ENCODE results near the gene HMBS. TPM values are rescaled to one million over a fixed set of nuclear protein-coding genes. Genes with fewer than 3 reads are reported as not detected.
"Not testable (repeated sequence)": the region's sequence is repeated elsewhere in the genome, so short reads cannot be mapped to it uniquely, and the experiment has no call there.

HMBS gene
- total RNA-seq (ENCODE audit: insufficient read depth, low replicate concordance): 30.1 TPM

DNA sequence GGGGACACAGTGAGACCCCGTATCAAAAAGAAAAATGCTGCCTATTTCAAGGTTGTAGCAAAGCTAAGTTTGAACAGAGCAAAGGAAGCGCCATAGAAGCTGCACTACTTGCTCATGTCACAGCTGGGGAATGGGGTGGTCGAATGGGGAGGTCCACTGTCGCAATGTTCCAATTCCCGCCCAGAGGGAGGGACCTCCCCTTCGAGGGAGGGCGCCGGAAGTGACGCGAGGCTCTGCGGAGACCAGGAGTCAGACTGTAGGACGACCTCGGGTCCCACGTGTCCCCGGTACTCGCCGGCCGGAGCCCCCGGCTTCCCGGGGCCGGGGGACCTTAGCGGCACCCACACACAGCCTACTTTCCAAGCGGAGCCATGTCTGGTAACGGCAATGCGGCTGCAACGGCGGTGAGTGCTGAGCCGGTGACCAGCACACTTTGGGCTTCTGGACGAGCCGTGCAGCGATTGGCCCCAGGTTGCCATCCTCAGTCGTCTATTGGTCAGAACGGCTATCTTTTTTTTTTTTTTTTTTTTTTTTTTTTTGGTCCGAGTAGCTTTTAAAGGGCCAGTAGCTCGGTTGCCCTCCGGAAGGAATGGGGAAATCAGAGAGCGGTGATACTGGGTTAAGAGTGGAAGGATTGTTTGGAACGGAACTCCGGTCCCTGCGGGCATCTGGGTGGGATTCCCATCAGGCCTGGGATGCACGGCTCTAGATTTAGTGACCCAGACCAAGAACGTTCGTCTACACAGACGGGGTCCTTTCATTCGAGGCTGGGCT lies at the start of gene HMBS:
HMBS (plus strand) TSS at position 219 of the 774 bp plus-strand sequence; CDS start at position 372, 153 bp downstream.
- peak; percentile 98 for DNase-seq (ENCODE audit: low spot score)

DNA sequence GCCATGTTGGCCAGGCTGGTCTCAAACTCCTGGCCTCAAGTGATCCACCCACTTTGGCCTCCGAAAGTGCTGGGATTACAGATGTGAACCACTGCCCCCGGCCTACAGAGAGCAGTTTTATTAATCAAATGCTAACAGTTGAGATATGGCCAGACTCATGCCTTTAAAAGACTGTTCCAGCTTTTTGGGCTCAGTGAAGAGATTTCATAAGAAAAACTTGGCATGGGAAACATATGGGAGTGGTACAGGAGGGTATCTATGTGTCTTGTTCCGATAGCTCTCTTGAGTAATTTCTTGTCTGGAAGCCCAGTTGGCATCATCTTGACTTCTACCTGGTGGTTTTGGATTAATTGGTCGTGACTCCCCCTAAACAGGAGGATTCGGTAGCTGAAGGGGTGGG lies 45.8 kb upstream of the HMBS start:
- no peak for DNase-seq (ENCODE audit: low spot score)

DNA sequence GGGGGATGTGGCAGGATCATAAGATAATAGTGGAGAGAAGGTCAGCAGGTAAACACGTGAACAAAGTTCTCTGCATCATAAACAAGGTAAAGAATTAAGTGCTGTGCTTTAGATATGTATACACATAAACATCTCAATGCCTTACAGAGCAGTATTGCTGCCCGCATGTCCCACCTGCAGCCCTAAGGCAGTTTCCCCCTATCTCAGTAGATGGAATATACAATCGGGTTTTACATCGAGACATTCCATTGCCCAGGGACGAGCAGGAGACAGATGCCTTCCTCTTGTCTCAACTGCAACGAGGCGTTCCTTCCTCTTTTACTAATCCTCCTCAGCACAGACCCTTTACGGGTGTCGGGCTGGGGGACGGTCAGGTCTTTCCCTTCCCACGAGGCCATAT lies 45.2 kb upstream of the HMBS start:
- DNase-seq (ENCODE audit: low spot score): not testable (repeated sequence)

DNA sequence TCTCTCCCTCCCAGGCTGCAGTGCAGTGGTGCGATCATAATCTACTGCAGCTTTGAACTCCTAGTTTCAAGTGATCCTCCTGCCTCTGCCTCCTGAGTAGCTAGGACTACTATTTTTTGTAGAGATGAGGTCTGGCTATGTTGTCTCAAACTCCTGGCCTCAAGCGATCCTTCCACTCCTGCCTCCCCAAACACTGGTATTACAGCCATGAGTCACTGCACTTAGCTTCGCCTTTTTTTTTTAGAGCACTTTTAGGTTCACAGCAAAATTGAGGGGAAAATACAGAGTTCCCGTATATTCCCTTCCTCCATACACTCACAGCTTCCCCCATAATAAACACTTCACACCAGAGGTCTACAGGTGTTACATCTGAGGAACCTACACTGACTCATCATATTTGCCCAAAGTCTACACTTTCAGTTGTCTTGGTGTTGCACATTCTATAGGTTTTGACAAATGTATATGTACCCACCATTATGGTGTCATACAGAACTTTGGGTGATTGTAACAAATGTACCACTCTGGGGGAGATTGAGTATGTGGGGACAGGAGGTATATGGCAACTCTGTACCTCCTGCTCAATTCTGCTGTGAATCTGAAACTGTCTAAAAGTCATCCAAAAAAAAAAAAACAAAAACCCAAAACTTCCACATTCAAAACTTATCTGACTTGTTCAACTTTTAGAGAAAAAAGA lies 42.7 kb upstream of the HMBS start:
- no peak for DNase-seq (ENCODE audit: low spot score)

DNA sequence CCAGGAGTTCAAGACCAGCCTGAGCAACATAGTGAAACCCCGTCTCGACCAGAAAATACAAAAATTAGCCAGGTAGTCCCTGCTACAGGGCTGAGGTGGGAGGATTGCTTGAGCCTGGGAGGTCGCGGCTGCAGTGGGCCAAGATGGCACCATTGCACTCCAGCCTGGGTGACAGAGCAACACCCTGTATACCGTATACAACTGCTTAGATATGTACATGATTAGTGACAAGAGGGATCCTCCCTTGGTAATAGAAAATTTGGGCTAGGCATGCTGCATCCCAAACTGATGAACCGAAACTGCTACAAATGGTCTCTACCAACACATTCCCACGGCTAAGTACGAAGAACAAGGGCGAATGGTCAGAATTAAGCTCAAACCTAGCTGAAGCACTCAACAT lies 41.8 kb upstream of the HMBS start:
- no peak for DNase-seq (ENCODE audit: low spot score)

DNA sequence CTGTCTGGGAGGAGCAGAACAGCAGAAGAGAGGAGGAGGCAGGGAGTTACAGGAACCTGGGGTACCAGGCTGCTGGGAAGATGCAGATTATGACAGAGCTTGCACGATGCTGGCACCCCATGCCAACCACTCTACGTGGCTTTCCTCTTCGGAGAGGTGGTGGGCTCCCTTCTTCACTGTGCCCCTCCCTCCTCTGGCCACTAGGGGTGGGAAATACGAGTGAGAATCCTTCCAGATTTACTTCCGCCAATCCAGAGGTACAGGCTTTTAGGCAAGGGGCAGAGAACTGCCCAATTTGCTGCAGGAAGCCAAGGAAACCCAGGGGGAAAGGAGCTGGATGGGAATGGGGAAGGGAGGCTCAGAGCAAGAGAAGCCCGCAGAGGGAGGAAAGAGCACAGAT lies 40.0 kb upstream of the HMBS start:
- DNase-seq (ENCODE audit: low spot score): no peak

DNA sequence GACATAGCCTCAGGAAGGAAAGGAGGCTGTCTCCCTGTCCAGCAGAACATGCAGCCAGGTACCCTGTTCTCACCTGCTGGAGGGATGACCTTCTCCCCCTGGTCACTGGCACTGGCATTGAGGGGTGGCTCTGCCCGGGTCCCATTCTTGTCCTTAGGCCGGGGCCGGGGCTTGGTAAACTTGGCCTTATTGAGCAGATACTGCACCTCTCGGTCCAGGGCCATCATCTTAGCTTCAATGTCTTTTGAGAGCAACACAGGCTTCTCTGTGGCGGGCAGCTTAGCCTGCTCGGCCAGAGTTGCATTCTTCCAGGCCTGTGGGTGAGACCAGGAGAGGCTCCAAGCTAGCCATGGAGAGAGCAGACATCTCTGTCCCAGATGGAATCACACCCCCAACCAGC lies 38.2 kb upstream of the HMBS start:
- DNase-seq (ENCODE audit: low spot score): no peak

DNA sequence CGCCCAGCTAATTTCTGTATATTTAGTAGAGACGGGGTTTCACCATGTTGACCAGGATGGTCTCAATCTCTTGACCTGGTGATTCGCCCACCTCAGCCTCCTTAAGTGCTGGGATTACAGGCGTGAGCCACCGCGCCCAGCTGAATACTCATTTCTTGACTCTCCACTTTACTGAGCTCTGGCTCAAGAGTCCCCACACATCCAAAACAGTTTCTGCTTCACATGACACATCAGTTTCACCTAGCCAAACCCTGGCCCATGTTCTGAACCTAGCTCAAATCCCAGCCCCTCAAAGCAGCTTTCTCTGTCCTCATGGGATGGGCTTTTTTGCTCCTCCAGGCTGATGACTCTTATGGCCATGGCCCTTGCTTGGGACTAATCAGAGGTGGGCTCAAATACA lies 37.5 kb upstream of the HMBS start:
- no peak for DNase-seq (ENCODE audit: low spot score)

DNA sequence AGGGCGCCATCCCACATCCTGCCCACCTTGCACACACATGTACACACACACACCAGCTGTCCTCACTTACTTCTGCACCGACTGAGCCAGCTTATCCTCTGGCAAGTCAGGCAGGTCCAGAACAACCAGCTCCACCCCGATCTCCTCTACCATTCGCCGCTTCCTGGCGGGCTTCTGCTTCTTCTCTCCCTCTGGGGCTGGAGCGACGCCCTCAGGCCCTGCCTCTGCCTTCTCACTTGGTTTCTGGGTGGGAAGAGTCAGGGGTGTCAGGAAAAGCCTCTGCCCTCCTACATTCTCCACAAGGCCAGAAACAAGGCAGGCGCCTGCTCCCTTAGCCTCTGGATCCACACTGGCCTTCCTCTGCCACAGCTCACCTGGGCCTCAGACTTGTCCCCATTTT lies 36.0 kb upstream of the HMBS start:
- DNase-seq (ENCODE audit: low spot score): no peak

DNA sequence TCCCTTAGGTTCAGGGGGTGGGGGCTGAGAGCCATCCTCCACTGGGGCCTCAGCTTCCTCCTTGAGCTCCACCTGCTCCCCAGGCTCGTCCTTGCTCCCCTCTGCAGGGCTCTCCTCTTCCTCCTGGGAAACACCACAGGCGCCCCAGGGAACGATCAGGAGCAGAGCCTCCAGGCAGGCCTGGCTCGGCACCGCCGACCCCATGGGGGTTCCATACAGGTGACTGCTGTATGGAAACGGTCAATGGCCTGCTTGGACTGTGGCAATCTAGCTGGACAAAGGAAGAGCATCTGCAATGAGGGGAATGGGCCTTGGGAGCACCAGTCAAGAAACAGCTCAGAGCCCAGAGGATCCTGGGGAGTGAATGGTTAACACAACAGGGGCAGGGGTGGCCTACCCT lies 35.6 kb upstream of the HMBS start:
- DNase-seq (ENCODE audit: low spot score): no peak

DNA sequence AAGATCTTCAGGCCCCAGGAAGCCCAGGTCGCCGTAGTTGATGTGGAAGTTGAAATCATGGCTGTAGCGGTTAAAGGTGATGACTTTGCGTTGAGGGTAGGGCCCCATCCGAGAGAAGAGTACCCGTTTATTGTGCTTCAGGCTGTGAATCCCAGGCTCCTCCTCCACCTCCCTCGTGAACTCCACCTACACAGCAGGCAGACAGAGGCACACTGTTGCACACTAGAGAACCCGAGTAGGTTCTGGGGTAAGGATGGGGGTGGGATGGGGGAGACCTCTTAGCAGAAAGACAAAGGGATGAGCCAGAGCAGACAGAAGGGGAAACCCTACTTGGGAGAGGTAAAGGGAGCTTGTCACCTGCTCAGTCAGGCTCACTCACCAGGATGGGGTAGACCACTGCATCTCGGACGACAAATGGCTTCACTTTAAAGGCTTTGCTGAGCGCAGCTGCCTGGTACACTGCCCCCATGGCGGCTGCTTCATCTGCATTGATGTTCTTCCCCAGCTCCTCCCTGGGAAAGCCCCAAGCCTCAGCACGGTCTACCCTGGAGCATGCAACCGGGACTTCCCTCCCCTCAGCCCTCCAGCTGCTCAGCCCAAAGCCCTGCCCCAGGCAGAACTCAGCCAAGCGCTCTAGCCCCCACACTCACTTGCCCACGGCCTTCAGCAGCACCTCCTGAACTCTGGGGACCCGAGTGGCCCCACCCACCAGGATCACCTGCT lies 33.1 kb upstream of the HMBS start:
- DNase-seq (ENCODE audit: low spot score): no peak

DNA sequence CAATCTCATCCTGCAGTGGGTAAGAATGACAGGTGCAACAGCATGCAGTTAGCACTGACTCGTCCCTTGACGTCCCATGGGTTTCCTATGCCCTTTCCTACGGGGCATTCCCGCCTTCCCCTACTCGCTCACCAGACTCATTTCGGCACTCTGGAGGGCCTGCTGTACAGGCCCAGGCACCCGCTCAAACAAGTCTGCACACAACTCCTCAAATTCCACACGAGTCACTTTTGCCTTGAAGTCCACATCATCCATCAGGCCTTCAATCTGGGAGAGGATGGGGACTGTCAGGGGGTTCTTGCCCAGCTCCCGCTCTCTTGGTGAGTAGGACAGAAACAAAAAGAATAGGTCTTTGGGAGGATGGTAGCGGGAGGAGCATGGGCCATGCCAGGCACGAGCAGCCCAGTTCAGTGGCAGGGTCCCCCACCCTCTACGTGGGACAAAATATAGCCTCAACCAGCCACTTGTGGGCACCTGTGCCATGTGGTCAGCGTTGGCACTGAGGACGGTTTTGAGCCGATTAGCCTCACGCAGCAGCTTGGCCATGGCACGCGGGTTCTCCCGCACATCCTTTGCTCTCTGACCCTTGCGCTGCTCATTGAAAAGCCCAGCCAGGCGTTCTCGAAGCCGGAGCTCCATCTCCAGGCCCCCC lies 32.4 kb upstream of the HMBS start:
- DNase-seq (ENCODE audit: low spot score): peak; percentile 20

DNA sequence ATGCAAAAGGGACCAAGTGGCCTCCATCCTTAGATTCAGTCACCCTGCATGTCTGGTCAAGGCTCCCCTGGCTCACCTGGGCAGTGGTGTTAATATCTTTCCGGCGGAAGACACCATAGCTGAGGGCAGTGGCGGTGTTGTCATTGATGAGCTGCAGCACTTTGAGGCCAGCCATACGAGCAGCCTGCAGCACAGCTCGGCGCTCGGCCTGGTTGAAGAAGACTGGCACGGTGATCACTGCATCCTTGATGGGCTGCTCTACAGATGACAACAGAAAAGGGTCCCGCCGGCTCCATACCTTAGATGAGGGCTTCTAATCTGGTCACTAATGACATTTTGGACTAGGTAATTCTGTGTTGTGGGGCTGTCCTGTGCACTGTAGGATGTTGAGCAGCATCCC lies 30.3 kb upstream of the HMBS start:
- no peak for DNase-seq (ENCODE audit: low spot score)

DNA sequence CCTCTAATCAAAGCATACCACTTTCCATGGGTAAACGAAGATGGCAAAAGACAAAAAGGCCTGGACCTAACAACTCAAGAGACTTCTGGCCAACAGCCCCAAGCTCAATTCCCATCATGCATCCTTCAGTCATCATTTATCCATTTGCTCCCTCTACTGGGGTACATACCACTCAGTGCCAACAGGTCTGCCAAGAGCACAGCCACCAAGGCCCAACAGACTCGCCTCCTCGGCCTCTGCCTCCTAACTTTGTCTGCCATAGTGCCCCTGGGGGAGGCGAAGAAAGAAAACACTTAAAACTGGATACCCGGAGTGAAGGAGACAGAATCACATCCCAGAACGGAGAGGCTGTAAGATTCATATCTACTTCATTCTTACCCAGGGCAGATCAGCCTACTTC lies 28.8 kb upstream of the HMBS start:
- no peak for DNase-seq (ENCODE audit: low spot score)

DNA sequence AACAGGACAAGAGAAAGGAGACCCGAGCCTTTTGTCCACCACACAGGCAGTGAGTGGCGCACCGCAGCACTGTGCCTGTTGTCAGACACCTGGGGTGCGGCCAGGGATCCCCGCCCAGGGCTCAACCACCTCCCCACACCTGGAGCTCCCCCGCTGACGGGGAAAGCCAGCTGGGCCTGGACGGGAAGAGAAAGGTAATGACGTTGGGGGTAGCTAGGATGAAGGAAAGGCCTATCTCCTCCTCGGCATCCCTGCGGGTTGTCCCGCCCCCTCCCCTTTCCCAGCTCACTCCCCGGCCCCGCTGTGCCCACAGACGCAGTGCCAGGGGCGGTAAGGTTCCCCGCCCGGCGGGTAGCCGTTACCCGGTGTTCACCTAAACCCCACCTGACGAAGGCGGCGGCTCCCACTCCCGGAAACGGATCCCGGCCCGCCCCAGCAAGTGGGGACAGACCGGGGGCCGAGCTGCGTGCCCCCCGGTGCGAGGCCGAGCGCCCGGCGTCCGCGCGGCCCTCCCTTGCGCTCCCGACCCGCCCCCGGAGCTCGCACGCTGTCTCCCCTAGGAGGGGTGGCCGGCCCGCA lies 28.2 kb upstream of the HMBS start:
- DNase-seq (ENCODE audit: low spot score): no peak

DNA sequence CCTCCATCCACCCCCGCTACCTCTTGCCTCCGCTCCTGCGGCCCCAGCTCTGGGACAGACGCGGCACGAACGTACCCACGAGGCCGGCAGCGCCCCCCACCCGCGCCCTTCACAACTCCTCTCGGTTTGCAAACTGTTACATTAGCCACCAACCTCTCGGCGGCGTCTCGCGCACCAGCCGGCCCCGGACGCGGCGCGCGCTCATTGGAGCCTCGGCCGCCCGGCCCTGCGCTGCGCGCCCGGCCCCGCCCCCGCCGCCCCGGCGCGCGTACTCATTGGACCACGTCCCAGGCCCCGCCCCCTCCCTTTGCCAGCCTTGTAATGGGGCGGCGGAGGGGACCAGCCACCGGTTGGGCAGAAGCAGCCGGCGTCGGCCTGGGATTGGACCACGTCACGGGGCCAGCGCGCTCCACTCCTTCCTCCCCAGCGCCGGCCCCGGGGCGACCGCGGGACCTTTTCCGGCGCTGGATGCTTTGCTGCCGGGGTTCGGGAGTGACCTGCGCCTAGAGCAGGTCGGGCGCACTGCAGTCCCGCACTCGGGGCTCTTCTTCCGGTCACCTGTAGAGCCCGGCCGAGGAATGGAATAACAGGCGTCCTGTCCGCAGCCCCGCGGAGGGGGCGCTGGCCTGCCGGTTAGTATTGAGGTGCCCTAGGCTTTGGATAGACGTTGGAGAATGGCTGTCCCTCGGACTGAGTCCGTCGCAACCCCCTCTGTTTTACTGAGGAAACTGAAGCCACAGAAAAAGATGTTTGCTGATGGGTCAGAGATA lies 27.5 kb upstream of the HMBS start, which contains the start of gene HYOU1:
HYOU1 (minus strand) TSS at position 206 of the 770 bp plus-strand sequence. CDS start 1,045 bp downstream, outside the sequence.
- DNase-seq (ENCODE audit: low spot score): peak; percentile 97

DNA sequence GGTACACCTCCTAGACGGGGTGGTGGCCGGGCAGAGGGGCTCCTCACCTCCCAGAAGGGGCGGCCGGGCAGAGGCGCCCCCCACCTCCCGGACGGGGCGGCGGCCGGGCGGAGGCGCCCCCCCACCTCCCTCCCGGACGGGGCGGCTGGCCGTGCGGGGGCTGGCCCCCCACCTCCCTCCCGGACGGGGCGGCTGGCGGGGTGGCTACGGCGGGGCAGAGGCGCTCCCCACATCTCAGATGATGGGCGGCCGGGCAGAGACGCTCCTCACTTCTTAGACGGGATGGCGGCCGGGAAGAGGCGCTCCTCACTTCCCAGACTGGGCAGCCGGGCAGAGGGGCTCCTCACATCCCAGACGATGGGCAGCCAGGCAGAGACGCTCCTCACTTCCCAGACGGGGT lies 25.6 kb upstream of the HMBS start:
- not testable (repeated sequence) for DNase-seq (ENCODE audit: low spot score)

DNA sequence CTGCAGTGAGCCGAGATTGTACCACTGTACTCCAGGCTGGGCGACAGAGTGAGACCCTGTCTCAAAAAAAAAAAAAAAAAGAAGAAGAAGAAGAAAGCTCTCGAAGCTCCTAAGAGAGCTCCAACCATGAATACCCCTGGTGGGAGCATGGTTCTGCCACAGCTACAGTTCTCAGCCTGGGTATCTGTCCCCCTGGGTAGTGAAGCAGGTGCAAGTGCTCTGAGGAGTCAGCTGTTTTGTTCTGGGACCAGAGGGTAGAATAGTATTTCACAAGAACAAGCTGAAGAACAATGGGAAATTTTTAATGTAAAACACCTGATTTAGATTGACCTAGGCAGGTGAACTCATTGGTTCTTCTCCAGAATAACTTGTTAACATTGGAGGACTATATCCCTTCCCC lies 23.4 kb upstream of the HMBS start:
- DNase-seq (ENCODE audit: low spot score): no peak

DNA sequence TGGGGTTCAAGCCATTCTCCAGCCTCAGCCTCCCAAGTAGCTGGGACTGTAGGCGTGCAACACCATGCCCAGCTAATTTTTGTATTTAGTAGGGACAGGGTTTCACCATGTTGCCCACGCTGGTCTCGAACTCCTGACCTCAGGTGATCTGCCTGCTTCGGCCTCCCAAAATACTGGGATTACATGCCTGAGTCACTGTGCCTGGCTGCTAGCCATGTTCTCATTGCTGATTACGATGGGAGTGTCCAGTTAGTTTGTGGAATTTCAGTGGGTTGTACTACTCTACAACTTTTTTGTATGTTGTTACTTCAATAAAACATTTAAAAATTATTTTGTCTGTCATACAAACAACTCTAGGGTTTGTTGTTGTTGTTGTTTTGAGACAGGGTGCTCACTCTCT lies 21.9 kb upstream of the HMBS start:
- no peak for DNase-seq (ENCODE audit: low spot score)

DNA sequence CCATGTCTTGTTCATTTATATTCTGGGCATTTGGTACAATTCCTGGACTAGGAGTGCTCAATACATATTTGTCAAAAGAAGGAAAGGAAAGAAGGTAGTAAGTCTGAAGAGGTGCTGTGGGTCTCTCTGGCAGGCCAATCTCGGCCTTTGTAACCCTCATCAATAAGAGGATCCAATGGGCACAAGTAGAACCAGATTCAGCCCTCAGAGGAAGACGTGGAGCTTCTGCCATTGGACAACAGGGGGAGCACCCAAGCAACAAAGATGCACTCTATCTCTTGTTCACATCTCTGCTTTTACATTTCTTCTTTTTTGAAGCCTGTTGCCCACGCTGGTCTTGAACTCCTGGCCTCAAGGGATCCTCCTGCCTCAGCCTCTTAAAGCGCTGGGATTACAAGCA lies 19.3 kb upstream of the HMBS start:
- no peak for DNase-seq (ENCODE audit: low spot score)

Data from umbilical cord (tissue), 2 donors.